GM21528 (cell line): ENCODE measurements around the gene GIPC2.

ENCODE experiments used
- ATAC-seq: cut with Tn5 transposase; IDR thresholded peaks from one replicate; pipeline ENCODE4 v1.9.1; 2021; ENCODE audit warnings: mild to moderate bottlenecking, moderate library complexity; ENCODE audit not compliant: unreplicated experiment, low FRiP score

The GIPC2 gene

DNA sequence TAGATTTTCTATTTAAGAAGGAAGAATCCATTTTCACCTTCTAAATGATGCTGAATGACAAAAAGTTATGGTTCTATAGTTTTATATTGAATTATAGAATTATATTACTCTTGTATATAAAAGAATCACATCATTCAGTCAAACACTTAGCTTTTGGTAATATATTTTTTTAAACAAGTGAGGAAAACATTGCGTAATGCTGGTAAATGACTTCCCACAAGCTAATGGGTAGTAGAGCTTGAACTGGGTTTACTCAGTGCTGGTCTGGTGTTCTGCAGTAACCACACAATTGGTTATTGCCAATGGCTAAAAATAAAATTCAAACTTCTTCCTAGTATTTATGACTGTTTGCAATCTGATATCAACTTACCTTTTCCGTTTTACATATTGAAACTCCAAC is 10.6 kb upstream of the GIPC2 start:
- ATAC-seq = no peak

DNA sequence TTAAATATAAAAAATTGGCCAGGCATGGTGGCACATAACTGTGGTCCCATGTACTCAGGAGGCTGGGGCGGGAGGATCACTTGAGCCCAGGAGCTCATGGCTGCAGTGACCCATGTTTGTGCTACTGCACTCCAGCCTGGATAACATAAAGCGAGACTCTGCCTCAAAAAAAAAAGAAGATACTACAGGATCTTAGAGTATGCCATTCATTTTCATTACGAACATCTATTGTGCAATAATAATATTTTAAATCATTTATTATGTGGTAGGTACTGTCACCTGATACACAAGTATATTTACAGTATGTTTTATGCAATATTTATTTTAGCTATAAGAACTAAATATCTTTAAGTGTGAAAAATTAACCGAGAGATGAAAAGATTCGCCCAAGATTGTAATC is 9.3 kb upstream of the GIPC2 start:
- ATAC-seq = no peak

DNA sequence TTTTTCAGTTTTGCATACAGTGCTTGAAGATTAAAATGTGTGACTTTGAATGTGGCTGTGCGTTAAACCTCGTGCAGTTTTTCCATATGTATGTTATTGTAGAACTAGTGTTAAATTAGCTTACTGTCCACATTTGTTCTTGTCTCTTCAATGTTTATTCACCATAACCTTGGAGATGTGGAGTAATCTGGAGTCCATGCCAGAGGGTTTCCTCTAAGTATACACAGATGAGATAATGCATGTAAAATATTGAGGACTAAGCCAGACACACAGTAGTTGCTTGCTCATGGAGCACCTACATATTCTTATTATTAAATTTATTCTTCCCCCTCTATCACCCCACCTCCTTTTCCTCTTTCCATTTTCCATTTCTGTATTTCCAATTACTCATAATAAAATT is 7.7 kb upstream of the GIPC2 start:
- ATAC-seq = no peak

DNA sequence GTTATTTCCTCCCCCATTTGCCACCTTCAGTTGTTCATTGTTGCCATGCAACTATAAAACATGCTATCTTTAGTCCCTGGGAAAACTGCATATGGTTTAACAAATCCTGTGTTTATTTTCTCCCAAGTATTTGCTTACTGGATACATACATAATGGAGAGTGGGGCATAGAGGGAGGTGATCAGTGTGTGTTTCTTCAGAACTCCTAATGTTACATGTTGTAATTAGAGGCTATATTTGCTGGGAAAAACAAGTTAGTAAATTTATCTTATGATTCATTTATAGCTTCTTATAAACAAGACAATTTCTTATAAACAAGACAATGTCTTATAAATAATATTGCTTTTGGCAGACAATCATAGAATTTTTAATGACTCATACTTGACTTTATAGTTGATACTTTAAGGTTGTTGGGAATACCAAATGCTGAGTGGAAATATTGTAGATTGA is 7.3 kb upstream of the GIPC2 start:
- ATAC-seq = no peak

DNA sequence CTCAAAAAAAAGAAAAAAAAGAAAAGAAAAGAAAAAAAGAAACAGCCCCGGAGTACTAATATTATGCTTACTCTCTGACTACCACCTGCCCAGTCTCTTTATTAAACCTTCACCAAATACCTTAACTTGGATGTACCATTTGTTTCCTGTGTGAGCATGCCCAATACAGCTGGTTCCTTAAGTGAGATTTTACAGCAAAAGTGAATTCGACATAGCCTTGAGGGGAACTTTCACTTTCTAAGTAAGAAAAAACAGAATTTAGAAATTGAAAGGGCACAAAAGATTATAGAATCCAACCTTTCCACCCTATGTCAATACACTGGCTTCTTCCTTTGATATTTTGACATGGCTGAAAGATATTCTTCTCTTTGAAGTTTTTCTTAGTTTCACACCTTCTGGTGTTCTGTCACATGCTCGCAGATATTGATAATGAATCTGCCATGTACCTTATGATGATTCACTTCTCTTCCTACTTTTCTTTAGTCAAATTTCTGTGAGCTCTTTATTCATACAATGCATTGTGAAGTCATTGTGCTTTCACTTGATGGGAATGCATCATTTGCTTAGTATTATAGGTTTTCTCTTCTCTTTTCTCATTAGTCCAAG is 5.2 kb upstream of the GIPC2 start:
- ATAC-seq = no peak

DNA sequence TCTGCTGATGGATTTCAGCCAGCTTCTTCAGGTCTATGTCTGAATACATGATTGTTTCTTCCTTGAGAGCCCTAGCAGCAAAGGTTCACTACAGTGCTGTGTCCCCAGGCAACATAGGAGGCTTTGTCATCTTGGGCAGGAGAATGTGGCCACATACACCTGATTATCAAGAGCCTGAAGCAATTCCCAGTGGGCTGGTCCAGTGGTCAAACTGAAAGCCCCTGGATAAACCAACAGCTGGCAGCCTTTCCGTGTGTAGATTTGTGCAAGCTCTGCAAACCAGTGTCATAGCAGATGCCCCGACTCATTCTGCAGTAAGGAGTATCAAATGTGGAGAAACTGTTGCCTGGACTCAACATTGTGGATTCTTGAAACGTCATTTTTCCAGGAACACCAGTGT is 2.3 kb upstream of the GIPC2 start:
- no peak for ATAC-seq

DNA sequence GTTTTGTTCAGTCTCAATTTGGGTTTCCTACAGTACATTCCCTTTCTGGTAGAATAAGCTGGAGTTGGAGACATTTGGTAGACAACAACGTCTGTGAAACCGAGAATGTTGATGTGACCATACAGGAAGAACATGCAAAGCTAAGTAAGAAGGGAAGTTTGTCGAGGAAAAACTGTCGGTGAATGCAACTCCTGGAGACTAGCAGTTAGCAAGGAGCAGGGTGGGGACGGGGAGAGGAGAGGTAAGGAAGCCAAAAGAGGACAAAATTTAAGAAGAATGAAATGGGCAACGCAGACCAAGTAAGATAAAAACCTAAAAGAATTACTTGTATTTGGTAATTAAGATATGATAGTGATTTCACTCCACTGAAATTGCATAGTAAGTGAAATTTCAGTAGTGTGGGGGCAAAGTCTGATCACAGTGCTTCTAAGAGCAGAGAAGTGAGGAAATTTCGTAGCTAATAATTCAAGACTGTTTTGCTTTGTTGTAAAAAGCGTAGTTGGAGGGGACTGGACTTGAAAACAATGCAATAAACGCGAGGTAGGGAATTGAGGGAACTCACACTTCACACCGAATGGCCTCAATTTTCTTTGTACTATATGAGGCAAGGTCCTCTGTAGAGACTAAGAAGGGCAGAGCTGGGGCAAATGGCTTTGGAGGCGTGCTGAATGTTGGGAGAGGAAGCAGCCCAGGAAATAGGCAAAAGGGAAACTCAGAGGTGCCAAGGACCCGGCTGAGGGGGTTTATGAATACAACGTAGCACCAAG is 787 bp upstream of the GIPC2 start:
- no peak for ATAC-seq

DNA sequence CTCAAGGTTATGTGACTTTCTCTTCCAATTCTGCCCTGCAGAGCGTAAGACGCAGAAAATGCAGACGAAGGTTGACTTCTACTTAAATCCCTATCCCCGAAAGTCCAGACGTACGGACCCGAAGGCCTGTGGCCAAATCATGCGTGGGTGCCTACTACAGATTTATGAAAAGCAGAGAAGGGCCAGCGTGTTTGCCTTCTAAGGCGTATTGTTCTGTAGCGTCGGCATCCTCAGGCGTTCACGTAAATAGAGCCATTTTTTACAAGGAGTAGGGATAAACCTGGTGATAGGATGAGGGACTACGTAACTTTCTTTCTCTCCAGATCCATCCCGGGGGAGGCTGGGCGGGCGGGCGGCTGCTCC is 222 bp upstream of the GIPC2 start:
- no peak for ATAC-seq

DNA sequence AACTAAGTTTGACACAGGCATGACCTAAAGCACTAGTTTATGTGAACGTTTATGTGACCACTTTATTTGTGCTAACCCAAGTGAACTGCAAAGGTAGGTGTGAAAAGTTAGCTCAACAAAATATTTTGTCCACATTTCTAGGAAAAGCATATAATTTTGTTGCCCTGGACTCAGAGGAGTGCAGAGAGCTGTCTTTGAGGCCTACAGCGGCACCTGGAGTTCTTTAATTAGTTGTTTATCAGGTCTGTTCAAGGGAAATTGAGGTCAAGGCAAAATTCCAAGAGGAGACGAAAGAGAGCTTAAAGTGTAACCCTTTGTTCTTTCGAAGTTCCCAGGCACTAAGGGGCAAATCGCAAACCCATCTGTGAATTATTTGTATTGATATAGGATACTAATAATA is 1.3 kb downstream of the GIPC2 start:
- no peak for ATAC-seq

DNA sequence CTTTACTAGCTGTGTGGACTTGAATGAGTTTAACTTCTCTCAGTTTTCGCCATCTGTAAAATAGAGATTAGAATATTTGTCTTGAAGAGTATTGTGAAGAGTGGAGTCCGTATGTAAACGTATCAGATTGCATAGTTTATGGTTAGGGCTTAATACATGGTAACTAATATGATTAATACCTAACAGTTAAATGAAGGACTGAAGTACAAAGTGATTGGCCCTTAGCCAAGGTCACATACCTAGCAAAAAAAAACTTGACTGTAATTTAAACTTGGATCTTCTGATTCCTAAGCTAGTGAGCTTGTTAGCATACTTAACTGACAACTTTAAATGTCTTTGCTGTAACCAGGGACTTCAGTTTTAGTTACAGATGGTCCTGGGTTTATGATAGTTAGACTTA is 1.9 kb downstream of the GIPC2 start:
- ATAC-seq = no peak

DNA sequence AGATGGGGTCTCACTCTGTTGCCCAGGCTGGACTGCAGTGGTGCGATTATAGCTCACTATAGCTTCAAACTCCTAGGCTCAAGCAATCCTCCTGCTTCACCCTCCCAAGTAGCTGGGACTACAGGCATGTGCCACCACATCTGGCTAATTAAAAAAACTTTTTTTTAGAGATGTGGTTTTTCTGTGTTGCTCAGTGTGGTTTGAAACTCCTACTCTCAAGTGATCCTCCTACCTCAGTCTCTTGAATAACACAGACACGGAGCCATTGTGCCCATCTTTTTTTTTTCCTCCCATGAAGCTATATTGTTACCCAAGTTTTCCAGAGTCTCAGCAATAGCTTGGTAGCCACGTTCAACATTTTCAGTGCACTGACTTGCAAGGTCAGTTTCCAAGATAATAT is 2.7 kb downstream of the GIPC2 start:
- ATAC-seq = no peak

DNA sequence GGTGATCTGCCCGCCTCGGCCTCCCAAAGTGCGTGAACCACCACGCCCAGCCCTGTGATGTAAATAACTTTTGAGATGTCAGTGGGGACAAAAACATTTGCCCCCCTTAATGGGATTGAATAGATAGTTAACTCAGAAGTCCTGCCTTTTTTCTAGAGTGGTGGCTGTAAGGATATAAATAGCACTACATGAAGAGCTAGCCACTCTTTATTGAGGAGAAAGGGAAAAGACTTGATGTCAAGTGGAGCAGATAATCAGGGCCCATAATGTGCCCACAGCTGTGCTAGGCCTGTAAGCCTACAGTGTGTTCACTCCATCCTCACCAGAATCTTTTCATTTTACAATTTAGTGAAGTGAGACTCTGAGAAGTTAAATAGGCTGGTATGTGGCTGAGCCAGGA is 3.6 kb downstream of the GIPC2 start:
- no peak for ATAC-seq

DNA sequence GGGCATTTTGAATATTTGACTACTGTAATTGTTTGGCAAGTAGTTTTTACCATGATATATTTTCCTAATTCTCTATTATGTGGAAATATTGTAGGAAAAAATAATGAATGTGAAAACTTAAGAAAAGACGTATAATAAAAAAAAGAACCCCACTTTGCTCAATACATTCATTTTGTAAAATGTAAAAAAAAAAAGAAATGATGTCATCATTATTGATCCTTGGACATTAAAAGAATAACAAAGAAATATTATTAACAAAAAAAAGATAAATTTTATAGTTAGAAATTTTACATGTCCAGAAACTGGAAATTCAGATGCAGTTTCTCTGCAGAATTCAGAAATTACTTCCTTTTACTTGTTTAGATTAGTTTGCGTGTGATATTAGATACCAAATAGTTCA is 5.2 kb downstream of the GIPC2 start:
- ATAC-seq = no peak

DNA sequence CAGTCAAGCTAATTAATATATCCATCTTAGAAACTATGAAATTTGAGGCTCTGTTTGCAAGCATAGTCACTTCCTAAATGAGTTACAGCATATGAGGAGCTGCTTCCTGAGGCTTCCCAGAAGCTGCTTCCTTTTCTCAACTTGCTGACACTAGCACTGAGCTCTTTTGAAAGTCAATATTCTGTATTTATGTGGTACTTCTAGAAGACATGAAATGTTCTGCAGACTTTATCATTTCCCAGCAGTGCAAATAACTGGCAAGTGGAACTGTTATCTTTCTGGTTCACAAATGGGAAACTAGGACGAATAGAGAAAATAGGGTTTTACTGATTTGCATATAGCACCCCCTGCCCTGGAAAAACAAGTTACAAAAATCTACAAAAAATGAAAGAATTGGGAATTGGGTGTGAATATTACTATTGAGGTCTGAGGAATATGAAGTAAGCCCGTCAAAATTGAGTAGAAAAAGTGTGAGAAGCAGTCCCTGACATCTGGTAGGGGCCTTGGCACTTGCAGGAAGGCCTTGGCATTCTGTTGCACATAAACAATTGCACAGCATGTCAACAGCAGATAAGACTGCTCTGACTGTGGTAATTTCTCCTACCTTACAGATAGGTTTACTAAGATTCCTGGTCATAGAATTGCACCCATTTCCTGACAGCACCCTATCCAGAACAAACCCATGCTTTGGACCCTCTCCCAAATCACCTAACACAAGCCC is 7.1 kb downstream of the GIPC2 start:
- no peak for ATAC-seq

DNA sequence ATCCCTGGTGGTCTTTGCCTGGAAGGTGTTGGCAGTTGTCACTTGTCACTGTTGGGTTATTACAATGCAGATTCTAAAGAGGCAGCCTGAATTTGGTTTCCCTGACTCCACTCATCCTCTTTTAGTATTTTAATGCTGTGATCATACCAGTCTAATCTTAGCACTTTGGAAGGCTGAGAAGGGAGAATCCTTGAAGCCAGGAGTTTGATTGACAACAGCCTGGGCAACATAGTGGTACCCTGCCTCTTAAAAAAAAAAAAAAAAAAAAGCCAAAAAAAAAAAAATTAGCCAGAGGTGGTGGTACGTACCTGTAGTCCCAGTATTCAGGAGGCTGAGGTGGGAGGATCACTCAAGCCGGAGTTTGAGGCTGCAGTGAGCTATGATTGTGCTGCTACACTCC is 7.7 kb downstream of the GIPC2 start:
- ATAC-seq = no peak

DNA sequence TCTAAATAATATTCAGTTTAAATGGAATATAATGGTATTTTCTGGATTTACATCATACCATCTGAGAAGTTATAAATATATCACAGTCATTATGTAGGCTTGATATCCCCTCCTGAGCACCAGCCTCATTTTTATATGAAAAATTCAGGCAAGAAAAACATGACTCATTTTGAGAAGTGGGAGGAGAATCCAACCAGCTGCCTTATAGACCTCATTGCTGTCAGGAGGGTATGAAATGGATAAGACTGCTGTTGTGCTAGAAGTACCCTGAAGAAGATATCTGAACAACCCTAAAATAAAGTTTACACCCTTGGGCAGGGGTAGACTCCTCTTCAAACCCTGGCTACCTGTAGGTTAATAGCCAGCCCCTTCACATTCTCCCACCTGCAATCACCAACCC is 8.8 kb downstream of the GIPC2 start:
- no peak for ATAC-seq

DNA sequence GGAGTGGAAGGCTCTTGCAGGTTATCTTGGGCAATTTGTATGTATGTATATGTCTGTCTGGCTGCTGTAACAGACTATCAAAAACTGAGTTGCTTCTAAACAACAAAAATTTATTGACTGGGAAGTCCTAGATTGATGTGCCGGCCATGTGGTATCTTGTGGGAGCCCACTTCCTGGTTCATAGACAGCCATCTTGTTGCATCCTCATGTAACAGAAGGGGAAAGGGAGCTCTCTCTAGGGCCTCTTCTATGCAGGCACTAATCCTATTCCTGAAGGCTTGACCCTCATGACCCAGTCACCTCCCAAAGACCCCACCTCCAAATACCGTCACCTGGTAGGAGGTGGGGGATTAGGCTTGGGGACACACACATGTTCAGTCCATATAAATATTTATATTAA is 9.2 kb downstream of the GIPC2 start:
- ATAC-seq = no peak

DNA sequence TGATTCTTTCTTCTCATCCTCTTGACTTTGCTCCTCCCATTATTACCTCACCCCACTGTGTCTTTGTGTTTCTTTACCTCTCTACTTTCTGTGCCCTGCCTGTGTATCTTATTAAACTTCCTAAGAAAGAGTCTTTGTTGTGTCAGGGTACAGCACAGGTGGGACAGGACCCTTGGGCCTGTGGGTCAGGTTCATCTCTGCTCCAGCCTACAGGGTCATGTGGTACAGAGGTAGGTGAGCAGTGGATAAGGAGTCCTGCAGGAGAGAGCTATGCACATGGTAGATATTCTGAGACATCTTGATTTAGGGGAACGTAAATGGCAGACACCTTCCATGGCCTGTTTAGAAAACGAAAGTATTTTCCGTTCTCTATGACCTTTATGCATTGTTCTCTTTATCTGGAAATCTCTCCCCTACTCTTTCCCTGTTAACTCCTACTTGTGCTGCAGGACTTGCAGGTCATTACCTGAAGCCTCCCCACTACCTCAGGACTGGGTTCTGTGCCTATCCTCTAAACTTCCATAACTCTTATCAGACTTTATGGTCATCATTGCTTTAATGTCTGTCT is 9.9 kb downstream of the GIPC2 start:
- no peak for ATAC-seq

DNA sequence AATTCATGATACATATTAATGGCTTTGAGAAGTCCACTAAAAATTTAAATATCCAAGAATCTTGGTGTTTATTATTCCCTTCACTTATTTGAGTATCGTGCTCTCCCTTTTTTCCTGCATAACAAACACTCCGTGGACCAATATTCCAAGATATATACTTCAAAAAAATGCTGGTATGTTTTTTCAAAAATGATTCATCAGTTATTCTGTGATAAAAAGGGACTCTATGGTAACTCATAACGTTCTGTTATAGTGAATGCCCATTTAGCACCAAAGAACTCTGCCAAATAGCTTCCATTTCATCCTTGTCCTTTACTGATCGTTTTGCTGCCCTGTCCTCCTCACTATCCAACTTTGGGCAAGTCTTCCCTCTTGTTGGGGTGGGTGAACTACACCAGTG is 12.9 kb downstream of the GIPC2 start:
- ATAC-seq = no peak

DNA sequence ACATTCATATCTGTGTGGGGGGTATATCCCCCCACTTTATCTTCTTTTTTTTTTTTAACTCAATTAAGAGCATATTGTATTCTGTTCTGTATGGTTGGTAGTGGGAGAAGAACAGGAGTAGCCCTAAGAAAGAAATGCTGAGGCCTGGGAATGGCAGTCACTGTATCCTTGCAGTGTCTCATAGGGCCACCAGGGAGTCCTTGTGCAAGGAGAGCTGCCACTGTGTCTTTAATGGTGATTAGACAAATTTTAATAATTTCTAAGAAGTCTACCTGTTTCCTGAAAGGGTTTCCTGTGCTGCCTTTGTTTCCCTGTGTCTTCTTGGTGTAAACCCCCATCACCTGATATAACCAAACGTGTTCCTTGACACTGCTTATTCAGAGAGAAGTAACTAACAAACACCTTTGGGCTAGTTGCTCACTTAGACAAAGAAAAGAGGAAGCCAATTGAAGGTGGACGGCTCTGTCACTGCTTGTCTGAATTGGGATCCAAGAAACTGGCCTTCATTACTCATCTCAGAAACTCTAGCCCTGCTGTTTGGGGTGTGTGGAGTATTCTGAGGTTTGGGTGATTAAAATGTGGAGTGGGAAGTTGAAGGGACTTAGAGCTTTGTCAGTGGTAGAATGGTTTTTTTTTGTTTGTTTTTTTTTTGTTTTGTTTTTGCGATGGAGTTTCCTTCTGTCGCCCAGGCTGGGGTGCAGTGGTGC is 15.2 kb downstream of the GIPC2 start:
- peak; percentile 71 for ATAC-seq
